HG03354 (cell line): Measurements from ENCODE around the gene SDS.

Source experiments
- ATAC-seq: cut with Tn5 transposase; IDR thresholded peaks from one replicate; pipeline ENCODE4 v1.9.1; 2021; ENCODE audit warnings: mild to moderate bottlenecking; ENCODE audit not compliant: unreplicated experiment, poor library complexity, severe bottlenecking

SDS gene

DNA sequence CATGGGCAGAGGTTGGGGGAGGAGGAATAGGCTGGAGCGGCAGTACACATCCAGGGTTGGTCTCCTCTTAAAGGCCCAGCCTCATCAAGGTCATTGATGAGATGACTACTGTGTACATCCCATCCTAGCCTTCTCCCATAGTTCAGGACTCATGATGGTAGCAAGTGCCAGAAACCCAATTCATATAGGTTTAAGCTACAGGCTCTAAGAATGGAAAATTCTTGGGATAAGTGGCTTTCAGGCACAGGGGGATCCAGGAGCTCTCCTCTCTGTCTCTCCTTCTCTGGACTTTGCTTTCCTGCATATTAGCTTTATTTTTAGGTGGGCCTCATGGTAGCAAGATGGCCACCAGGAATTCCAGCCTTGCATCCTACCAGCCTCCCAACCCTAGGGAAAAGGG, 24.8 kb upstream of the SDS start:
- no peak for ATAC-seq

- ATAC-seq: no peak
These were observed 24.2 kb upstream of the SDS start for GRCh38 chr12:113427882-113428281.

- ATAC-seq: no peak
These were observed 22.3 kb upstream of the SDS start for GRCh38 chr12:113425960-113426453.

GRCh38 chr12:113424915-113425823, 21.5 kb upstream of the SDS start:
- ATAC-seq: no peak

- ATAC-seq: no peak
These were observed 20.8 kb upstream of the SDS start for GRCh38 chr12:113424456-113424855.

GRCh38 chr12:113422886-113423669, 19.4 kb upstream of the SDS start:
- no peak for ATAC-seq

DNA sequence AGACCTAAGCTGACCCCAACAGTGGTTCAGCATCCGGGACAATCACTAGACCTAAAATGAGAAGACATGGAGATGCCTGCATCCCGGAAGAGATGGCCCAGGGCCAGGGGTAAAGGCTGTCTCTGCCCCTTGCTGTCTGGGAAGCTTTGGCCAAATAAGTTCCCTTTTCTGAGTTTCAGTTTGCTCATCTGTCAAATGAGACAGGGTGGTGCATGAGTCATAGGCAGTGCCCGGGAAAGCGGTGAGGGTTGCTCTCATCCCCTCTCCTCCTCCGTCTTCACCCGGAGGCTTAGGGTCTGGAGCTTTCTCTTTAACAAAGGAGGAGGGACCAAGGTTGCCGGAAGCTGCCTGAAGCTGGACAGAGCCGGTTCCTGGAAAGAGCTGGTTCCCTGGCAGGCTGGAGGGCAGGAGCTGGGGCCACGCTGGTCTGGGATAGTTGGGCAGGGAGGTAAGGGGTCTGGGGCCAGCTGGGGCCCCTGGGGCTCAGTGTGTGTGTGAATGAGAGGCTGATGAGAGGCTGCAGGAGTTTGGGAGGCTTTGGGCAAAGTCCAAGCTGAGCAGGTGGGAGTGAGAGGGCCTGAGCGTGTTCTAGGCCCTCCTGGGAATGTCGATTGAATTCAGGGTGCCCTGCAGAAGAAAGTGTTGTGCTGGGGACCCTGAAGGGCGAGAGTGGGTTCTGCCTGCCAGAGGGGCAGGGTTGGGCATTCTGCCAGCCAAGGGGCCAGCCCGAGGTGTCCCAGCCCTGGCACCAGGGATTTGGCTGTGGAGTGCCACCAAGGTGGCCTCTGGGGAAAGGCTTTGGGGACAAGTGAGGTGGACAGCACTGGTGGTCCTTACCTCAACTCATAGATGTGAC, 18.6 kb upstream of the SDS start, which contains the start of gene SDSL:
Gene SDSL, plus strand, starts transcription at position 351 of the 856 bp plus-strand sequence. CDS start 5,603 bp downstream, outside the sequence.
- peak; percentile 88 for ATAC-seq

GRCh38 chr12:113420996-113421595, 17.4 kb upstream of the SDS start:
- ATAC-seq: no peak

- ATAC-seq: no peak
These were observed 14.7 kb upstream of the SDS start for GRCh38 chr12:113418213-113418879.

GRCh38 chr12:113416091-113416754, 12.5 kb upstream of the SDS start:
- ATAC-seq: no peak

DNA sequence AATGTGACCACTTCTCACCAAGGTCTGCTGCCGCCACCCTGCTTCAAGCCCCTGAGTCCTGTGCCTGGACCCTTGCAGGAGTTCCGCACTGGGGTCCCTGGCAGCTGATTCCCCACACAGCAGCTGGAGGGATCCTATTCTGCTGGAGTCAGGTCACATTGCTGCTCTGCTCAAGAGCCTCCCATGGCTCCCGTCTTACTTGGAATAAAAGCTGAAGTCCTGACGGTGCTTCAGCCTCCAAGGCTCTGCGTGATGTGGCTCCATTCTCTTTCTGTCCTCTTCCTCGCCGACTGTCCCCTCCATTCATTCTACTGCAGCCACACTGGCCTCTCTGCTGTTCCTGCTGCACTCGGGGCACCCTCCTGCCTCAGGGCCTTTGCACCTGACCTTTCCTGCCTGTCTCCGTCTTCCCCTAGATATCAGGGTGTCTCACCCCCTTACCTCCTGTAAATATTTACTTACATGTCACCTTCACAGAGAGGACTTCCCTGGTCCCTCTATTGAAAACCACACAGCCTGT, 10.9 kb upstream of the SDS start:
- no peak for ATAC-seq

- ATAC-seq: no peak
These were observed 9.8 kb upstream of the SDS start for GRCh38 chr12:113413488-113413939.

DNA sequence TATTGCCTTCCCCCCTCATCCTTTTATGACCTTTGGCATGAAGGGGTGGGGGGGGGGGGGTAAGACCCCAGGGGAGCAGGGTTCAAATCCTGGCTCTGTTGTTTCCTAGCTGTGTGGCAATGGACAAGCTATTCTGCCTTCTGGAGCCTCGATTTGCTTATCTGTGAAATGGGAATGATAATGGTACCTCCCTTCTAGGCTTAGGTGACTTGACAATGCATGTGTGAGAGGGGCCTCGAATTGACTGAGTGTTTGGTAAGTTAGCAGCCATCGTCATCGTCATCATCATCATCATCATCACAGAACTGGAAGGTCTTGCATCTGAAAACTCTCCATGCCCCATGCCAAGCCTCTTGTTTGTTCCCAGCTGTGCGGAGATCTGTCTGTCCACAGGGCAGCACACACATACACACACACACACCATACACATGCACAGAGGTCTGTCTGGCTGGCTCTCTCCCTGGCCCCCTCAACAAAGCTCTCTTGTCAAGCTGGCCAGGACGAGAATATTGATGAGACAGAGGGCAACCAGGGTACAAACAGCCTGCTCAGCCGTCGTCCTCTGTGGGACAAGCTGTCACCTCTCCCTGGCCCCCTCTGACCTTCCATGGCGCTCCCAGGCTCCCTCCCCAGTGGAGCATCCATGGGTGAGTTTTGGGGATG, 5.9 kb upstream of the SDS start:
- ATAC-seq: no peak

DNA sequence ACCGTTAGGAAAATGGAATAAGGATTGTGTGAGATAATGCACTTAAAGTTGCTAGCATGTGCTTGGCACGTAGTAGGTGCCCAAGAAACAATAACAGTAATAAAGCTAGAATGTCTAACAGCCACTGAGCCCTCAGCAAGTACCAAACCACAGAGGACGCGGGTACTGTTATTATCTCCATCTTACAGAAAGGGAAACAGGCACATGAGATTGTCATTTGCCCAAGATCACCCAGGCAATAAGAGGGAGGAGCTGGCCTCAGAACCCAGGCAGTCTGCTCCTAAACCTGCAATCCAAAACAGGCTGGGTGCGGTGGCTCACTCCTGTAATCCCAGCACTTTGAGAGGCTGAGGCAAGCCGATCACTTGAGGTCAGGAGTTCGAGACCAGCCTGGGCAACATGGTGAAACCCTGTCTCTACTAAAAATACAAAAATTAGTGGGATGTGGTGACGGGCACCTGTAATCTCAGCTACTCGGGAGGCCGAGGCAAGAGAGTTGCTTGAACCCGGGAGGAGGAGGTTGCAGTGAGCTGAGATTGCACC, 5.1 kb upstream of the SDS start:
- no peak for ATAC-seq

DNA sequence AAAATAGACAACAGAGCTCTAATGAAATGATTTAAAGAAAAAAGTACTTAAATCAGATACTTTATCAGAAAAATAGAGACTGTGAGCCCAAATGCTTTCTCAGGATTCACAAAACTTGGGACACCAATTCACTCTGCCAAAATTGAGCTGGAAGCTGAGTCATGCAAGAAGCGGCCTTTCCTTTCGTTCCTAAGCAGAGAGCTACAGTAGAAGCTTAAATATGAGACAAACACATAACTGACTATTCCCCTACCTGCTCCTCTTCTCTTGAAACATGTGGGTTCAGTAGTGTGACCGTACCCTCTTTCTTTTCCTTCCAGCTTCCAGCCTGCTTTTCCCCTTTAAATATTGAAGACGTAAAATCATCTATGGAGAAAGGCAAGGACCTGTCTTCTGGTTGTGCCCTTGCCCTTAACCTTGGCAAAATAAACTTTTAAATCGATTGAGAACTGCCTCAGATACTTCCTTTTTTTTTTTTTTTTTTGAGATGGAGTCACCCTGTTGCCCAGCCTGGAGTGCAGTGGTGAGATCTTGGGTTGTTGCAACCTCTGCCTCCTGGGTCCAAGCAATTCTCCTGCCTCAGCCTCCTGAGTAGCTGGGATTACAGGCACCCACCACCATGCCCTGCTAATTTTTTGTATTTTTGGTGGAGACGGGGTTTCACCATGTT, 4.4 kb upstream of the SDS start:
- no peak for ATAC-seq

GRCh38 chr12:113405694-113406093, 2.0 kb upstream of the SDS start:
- ATAC-seq: no peak
